Esophagus squamous epithelium (tissue), 4 donors: ENCODE measurements around the gene RAB40B.

Experiments used
- POLR2A ChIP-seq, 4 donors: fragments of 450-650 bp; IDR thresholded peaks; one replicate each; pipeline ENCODE4 v1.6.1; 2017; ENCODE audit warnings: antibody characterized with exemption in 4 of 4, mild to moderate bottlenecking in 4 of 4, moderate library complexity in 3 of 4
- TF ChIP-seq, protein P1 (sequence below), 6 experiments: fragments of 450-650 bp in 4 of 6; fragments of 200-600 bp in 2 of 6; sonication (generic) in 2 of 6; IDR thresholded peaks; one replicate each; pipeline ENCODE4 v1.5.1; 2016 to 2019; ENCODE audit warnings: antibody characterized with exemption in 6 of 6, mild to moderate bottlenecking in 4 of 6, moderate library complexity in 4 of 6

DNA sequence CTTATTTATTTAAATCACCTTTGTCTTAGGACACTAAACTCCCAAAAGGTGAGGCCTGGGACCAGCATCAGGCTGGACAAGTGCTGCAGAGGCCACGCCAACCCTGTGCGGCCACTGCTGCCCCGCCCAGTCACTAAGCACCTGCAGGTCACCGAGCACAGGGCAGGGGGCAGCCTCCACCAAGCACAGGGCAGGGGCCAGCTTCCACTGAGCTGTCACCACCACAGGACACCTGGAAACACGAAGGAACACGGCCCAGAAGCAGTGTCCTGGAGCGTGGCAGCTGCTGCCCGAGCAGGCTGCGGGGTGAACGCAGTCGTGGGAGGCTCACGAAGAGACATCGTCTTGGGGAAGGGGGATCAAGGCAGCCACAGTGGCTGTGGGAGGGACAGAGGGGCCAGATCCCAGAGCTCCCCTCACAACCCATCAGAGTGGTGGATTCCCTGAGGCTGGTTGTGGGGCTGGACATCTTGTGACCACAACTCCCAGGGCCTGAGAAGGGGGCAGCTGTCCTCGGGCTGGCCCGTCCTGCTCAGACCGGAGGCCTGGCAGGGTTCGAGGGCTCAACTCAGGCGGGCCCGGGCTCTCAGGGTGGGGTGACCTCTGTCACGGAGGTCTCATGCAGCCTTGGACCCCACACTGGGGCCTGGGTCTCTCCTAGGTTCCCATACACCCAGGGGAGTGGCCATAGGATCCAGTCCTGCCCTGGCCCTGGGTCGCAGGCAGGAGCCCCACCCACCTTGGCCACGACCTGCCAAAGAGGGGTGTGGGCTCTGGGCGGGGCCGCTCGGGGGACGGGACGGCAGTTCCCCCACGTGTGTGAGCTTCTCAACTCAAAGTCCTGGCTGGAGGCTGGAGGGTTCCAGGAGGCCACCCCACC, 18.7 kb downstream of the RAB40B start:
- TF ChIP-seq, protein P1, sequence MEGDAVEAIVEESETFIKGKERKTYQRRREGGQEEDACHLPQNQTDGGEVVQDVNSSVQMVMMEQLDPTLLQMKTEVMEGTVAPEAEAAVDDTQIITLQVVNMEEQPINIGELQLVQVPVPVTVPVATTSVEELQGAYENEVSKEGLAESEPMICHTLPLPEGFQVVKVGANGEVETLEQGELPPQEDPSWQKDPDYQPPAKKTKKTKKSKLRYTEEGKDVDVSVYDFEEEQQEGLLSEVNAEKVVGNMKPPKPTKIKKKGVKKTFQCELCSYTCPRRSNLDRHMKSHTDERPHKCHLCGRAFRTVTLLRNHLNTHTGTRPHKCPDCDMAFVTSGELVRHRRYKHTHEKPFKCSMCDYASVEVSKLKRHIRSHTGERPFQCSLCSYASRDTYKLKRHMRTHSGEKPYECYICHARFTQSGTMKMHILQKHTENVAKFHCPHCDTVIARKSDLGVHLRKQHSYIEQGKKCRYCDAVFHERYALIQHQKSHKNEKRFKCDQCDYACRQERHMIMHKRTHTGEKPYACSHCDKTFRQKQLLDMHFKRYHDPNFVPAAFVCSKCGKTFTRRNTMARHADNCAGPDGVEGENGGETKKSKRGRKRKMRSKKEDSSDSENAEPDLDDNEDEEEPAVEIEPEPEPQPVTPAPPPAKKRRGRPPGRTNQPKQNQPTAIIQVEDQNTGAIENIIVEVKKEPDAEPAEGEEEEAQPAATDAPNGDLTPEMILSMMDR (IDR thresholded peaks at IDR 0.05): no peak
- no peak for TF ChIP-seq POLR2A (IDR thresholded peaks at IDR 0.05)
